Aorta (tissue), 5 donors: Measurements from ENCODE around the gene SYNDIG1. TPM values are rescaled to one million over a fixed set of nuclear protein-coding genes. Genes with fewer than 3 reads are reported as not detected.

Source experiments
- ATAC-seq: fragments of 200-7000 bp; cut with Tn5 transposase; one replicate; pipeline ENCODE4 v1.9.1; 2022; ENCODE audit warnings: moderate library complexity; ENCODE audit not compliant: low FRiP score
- DNase-seq, 2 donors: peaks; one replicate each; pipeline ENCODE4 v3.0.0-alpha.2; 2020
- H3K27ac ChIP-seq, 2 donors: one replicate each; pipeline ENCODE4 v1.5.1; 2013; ENCODE audit warnings: low read length in 2 of 2, mild to moderate bottlenecking in 2 of 2, moderate library complexity in 2 of 2, control low read depth in 1 of 2, inconsistent platforms in 1 of 2, low read depth in 1 of 2
- H3K27me3 ChIP-seq, 2 donors: one replicate each; pipeline ENCODE4 v1.6.1; 2013; ENCODE audit warnings: control low read depth in 1 of 2, low read length in 1 of 2, mild to moderate bottlenecking in 1 of 2, moderate library complexity in 1 of 2; ENCODE audit not compliant: insufficient read depth in 2 of 2, control insufficient read depth in 1 of 2
- H3K36me3 ChIP-seq, 2 donors: one replicate each; pipeline ENCODE4 v1.6.1; 2013; ENCODE audit warnings: control low read depth in 1 of 2, low read length in 1 of 2, mild to moderate bottlenecking in 1 of 2; ENCODE audit not compliant: insufficient read depth in 2 of 2, control insufficient read depth in 1 of 2
- H3K4me1 ChIP-seq, 2 donors: one replicate each; pipeline ENCODE4 v1.6.1; 2013; ENCODE audit warnings: low read length in 2 of 2, control low read depth in 1 of 2, mild to moderate bottlenecking in 1 of 2, moderate library complexity in 1 of 2; ENCODE audit not compliant: insufficient read depth in 2 of 2, control insufficient read depth in 1 of 2
- H3K4me3 ChIP-seq, 2 donors: one replicate each; pipeline ENCODE4 v1.5.1; 2013; ENCODE audit warnings: low read length in 2 of 2, control low read depth in 1 of 2, mild to moderate bottlenecking in 1 of 2
- H3K9me3 ChIP-seq: one replicate; pipeline ENCODE4 v1.6.1; 2013; ENCODE audit warnings: mild to moderate bottlenecking, low read length; ENCODE audit not compliant: control insufficient read depth
- WGBS, 2 donors: extraction: QIAGEN DNeasy Blood & Tissue Kit; methylation state at CpG; one replicate each; pipeline ENCODE4 v1.1.7; 2013; 5-methylcytosine and 5-hydroxymethylcytosine counted together
- intact Hi-C, 2 donors: fragments of 100-400 bp; cut with DNase I; formaldehyde crosslinking; loops; one replicate each; pipeline versions ENCODE4 v1.14.2 to v1.15.0; 2022
- polyA plus RNA-seq, 2 donors: library from polyadenylated mRNA; stranded (reverse); fragments of 200-250 nt; gene quantifications; one replicate each; pipeline ENCODE4 v1.2.3, GENCODE V29; 2013
- total RNA-seq, 2 donors: library from RNA; stranded (reverse); fragmentation: NEBNext Ultra II Directional; extraction: Animal tissue kit (Norgen Biotek cat#: 25700); gene quantifications; one replicate each; pipeline ENCODE4 v1.2.1, GENCODE V29; 2021
- donor health status: healthy with polysubstance abuse.
- donor health status: Bipolar disorder and iron deficiency.
- donor health status: DM: no; HTN: no; CAD: no.
- donor health status: DM: no; HTN: no; CAD: no.
- donor health status: DM: yes; HTN: yes; CAD: no.

Gene SYNDIG1
- total and polyA plus RNA-seq, 4 donors, result 1.2 to 6.2 (median 2.9) TPM

DNA sequence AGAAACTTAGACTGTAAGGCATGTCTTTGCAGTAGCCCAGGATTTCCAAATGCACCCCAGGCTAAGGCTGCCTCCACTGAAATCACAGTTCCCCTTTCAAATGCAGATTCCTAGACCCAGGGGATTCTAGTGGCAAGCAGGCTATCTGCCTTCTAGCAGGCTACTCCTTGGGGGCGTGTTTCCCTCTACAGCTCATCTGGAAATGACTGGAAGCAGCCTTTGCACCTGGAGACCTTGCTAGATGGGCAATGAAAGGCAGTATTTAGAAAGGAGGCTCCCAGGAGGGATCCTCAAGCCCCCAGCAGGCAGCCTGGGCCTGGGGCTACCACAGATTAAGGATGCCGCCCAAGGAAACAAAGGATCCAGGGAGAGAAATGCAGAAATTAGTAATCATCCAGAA, 26.0 kb upstream of the SYNDIG1 start:
- intact Hi-C loops, result no loop called here
- Histone ChIP-seq H3K36me3 (no peaks in the 10 kb centered on the region), H3K27me3 (no peaks in the 10 kb centered on the region), H3K4me3 (no peak overlapping the region), H3K4me1 (no peaks in the 10 kb centered on the region), H3K27ac (no peak overlapping the region), H3K9me3 (no peaks in the 10 kb centered on the region)
- no peak for DNase-seq
- ATAC-seq, result no peak
- 95% methylated on average over 2 of the region's 2 CpGs for WGBS, 2 donors

DNA sequence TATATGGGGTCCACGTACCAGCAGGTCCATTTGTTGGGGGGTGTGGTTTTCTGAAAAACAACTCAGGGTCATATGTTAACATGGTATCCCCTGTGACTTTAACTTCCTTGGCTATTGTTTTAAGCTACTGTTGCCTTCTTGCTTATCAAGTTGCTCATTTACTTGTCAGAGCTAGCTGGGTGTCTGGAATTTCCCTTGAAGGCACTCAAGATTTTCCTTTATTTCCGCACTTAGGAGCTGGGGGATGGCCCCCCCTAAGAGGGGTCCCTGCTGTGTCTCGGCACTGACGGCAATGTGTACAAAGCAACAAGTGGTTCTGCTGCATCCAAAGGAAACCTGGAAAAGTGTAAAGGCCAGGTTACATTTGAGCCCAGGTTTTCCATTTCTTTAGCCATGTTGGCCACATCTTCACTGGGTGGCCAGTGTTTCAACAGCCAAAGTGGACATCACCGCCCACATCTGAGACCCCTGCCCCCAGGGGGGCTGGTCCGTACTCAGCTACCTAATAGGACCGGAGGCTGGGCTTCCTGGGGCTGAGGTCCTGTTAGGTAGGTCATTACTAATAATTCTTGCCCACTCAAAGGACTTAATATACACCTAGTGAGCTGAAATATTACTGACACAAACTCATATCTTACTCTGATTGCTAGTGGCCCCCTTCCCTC, 24.8 kb upstream of the SYNDIG1 start:
- H3K27me3 ChIP-seq, result no peaks in the 10 kb centered on the region
- no peak overlapping the region for H3K27ac ChIP-seq
- H3K9me3 ChIP-seq, result no peaks in the 10 kb centered on the region
- ATAC-seq (no peak), DNase-seq (no peak)
- no peaks in the 10 kb centered on the region for H3K4me1 ChIP-seq
- intact Hi-C loops, result no loop called here
- 77 to 90% methylated on average over 7 of the region's 7 CpGs for WGBS, 2 donors
- H3K4me3 ChIP-seq, result no peak overlapping the region
- no peaks in the 10 kb centered on the region for H3K36me3 ChIP-seq

DNA sequence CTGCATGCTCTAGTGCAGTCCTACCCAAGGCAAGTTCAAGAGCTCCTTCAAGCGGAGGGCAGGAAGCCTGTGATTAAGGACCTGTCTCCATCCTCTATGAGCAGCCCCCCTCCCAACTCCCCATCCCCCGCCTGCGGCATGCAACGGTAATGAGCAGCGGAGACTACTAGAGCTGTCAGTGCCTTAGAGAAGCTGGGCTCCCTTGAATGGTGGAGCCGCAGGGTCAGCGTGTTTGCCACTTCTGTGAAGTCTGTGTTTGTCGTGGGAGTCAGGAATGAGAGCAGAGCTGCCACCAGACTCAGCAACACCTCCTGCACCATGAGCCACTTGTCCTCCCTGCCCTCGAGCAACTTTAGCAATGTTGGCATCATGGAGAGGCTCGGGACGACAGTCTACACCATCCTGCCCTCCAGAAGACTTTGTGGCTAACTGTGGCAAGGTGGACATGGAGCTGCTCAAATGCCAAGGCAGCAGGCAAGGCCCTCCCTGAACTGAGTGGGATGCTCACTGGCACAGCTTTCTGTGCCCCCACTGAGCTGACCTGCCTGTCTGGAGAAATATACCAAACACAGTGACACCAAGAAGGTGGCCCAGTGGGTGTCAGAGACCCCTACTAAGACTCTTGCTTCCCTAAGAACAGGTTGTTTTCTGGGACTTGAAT, 23.8 kb upstream of the SYNDIG1 start:
- 65 to 75% methylated on average over 11 of the region's 11 CpGs for WGBS, 2 donors
- no peaks in the 10 kb centered on the region for H3K36me3 ChIP-seq
- DNase-seq (no peak), ATAC-seq (no peak)
- H3K9me3 ChIP-seq, result no peaks in the 10 kb centered on the region
- no peak overlapping the region for H3K27ac ChIP-seq
- H3K27me3 ChIP-seq, result no peaks in the 10 kb centered on the region
- intact Hi-C loops, result no loop called here
- H3K4me3 ChIP-seq, result no peak overlapping the region
- no peaks in the 10 kb centered on the region for H3K4me1 ChIP-seq

DNA sequence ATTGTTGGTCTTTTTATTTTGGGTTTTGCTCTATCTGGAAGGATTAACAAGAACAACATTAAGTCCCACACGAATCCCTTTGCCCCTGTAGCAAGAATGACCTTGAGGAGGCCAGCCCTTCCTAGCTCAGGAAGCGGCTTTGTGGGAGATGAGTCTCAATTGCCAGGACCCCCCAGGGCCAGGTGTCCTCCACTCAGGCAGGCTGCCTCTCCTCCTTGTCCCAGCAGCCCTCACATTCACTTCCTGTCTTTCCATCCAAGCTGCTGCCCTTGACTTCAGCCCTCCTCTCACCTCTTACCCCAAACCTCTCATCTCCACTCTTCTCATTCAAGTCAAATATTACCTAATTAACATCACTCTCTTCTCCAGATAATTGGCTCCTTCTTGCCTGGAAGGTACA, 22.6 kb upstream of the SYNDIG1 start:
- no peaks in the 10 kb centered on the region for H3K4me1 ChIP-seq
- intact Hi-C loops, result no loop called here
- H3K36me3 ChIP-seq, result no peaks in the 10 kb centered on the region
- H3K27me3 ChIP-seq, result no peaks in the 10 kb centered on the region
- WGBS, 2 donors, result 89 to 98% methylated on average over 2 of the region's 2 CpGs
- H3K9me3 ChIP-seq, result no peaks in the 10 kb centered on the region
- H3K27ac ChIP-seq, result no peak overlapping the region
- ATAC-seq (no peak), DNase-seq (no peak)
- H3K4me3 ChIP-seq, result no peak overlapping the region

DNA sequence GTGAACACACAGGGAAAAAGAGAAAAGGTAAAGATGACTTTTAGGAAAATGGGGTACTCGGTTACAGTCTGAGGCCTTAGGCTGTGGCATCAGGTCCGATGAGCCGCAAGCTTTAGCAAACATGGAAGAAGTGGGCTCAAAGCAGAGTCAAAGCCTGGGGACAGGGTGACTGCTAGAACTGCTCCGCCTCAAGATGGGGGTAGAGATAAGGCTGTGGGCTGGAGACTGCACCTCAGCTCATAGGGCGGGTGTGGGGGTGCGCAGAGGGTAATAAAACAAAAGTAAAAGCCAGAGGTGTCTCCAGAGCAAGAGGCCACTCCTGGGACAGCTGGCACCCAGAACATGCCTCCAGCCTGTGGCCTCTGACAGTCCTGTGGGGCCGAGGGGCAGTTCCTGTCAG, 21.3 kb upstream of the SYNDIG1 start:
- no peaks in the 10 kb centered on the region for H3K4me1 ChIP-seq
- WGBS, 2 donors, result 92 to 94% methylated on average over 7 of the region's 7 CpGs
- no peak overlapping the region for H3K4me3 ChIP-seq
- intact Hi-C loops, result no loop called here
- no peaks in the 10 kb centered on the region for H3K36me3 ChIP-seq
- no peak for DNase-seq
- no peak overlapping the region for H3K27ac ChIP-seq
- H3K9me3 ChIP-seq, result no peaks in the 10 kb centered on the region
- ATAC-seq, result no peak
- no peaks in the 10 kb centered on the region for H3K27me3 ChIP-seq

DNA sequence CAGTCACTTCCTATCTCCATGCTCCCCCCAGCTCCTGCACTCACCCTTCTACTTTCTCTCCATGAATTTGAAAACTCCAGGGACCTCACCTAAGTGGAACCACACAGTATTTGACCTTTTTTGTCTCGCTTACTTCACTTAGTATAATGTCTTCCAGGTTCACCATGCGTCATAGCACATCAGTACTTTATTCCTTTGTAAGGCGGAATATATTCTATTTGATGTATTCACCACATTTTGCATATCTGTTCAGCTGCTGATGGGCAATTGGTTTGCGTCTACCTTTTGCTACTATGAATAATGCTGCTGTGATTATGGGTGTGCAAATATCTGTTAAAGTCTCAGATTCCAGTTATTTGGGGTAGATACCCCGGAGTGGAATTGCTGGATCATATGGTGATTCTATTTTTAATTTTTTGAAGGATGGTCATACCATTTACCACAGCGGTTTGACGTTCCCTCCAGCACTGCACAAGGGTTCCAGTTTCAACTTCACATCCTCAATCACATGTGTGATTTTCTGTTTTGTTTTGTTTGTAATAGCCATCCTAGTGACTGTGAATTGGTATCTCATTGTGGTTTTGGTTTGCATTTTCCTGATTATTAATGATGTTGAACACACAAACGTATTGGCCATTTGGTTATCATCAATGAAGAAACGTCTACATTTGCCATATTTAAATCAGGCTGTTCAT, 20.3 kb upstream of the SYNDIG1 start:
- Histone ChIP-seq H3K4me3 (no peak overlapping the region), H3K27me3 (no peaks in the 10 kb centered on the region), H3K9me3 (no peaks in the 10 kb centered on the region), H3K4me1 (no peaks in the 10 kb centered on the region), H3K36me3 (no peaks in the 10 kb centered on the region), H3K27ac (no peak overlapping the region)
- intact Hi-C loops, result no loop called here
- DNase-seq (no peak), ATAC-seq (no peak)
- 67 to 84% methylated on average over 9 of the region's 9 CpGs for WGBS, 2 donors

DNA sequence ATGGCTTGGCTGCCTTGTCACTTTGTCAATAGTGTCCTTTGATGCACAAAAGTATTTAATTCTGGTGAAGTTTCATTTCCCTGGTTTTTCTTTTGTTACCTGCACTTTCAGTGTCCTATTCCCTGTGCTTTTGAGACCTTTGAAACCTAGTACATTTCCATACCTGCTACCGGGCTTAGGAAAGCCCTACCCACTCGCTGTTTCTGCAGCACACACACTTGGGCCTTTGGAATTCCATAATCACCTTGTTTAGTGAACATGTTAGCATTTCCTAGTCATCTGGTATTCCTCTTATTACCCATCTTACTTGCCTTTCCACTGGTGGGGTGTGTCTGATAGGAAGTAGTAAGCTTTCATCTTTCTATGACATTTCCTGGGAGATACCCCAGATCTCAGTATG, 19.3 kb upstream of the SYNDIG1 start:
- ATAC-seq (no peak), DNase-seq (no peak)
- Histone ChIP-seq H3K27me3 (no peaks in the 10 kb centered on the region), H3K9me3 (no peaks in the 10 kb centered on the region), H3K27ac (no peak overlapping the region), H3K36me3 (no peaks in the 10 kb centered on the region), H3K4me1 (no peaks in the 10 kb centered on the region), H3K4me3 (no peak overlapping the region)
- 94 to 96% methylated on average over 2 of the region's 2 CpGs for WGBS, 2 donors
- intact Hi-C loops, result no loop called here

DNA sequence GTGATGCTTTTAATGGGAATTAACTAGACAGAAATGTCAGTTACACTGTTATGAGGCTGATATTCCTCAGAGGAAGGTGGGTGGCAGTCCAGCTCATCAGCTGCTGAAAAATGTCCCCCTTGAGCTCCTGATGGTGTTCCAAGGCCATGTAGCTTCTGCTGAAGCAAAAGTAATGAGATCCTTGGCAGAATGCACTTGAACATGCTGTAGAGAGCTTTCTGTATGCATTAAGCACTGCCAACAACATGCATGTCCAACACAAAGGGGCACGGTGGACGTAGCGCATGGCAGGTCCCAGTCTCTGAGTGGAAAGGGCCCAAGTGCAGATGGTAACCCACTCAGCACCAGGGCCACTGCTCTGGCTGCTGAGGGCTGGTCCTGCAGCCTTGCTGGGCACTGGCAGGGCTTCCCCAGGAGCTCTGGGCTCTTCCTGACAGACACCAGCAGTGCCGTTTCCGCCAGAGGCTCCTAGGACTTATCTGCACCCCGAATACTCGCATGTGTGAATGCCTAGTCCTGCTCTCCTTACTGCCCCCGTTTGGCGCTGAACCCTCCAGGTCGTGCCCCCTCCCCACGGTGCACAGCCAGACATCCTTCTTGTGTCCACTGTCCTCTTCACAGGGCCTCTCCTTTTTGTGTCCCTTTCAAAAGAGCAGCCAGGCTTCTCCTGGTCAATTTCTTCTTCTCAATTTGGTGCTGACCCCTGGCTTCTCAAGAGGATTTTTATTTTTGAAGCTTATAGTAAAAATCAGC, 18.6 kb upstream of the SYNDIG1 start:
- intact Hi-C loops, result no loop called here

More for the DNA sequence above, 18.6 kb upstream of the SYNDIG1 start:
- H3K36me3 ChIP-seq, result no peaks in the 10 kb centered on the region
- no peaks in the 10 kb centered on the region for H3K4me1 ChIP-seq
- DNase-seq (no peak), ATAC-seq (no peak)
- H3K4me3 ChIP-seq, result no peak overlapping the region
- no peaks in the 10 kb centered on the region for H3K9me3 ChIP-seq
- 67 to 80% methylated on average over 11 of the region's 11 CpGs for WGBS, 2 donors
- H3K27me3 ChIP-seq, result no peaks in the 10 kb centered on the region
- no peak overlapping the region for H3K27ac ChIP-seq
